HG03342 (cell line): ENCODE results near the gene CHSY3.
A peak's percentile ranks its signal among the peaks of the same experiment; 100 is the strongest.
"Not testable (repeated sequence)": the region's sequence is repeated elsewhere in the genome, so short reads cannot be mapped to it uniquely, and the experiment has no call there.

ENCODE experiments used
- ATAC-seq: cut with Tn5 transposase; IDR thresholded peaks from one replicate; pipeline ENCODE4 v1.9.1; 2021; ENCODE audit warnings: mild to moderate bottlenecking, moderate library complexity; ENCODE audit not compliant: unreplicated experiment

CHSY3 gene

GRCh38 chr5:130151239-130151638 lies 247.0 kb downstream of the CHSY3 start:
- ATAC-seq, result no peak

GRCh38 chr5:130155345-130156011 lies 251.2 kb downstream of the CHSY3 start:
- no peak for ATAC-seq

- ATAC-seq, result no peak
Measured at GRCh38 chr5:130158036-130158435, 253.8 kb downstream of the CHSY3 start.

GRCh38 chr5:130159968-130160367 lies 255.7 kb downstream of the CHSY3 start:
- ATAC-seq, result no peak

- no peak for ATAC-seq
Measured at GRCh38 chr5:130164966-130165365, 260.7 kb downstream of the CHSY3 start.

GRCh38 chr5:130166839-130167490 lies 262.7 kb downstream of the CHSY3 start:
- ATAC-seq, result no peak

- ATAC-seq, result no peak
Measured at GRCh38 chr5:130168211-130168610, 263.9 kb downstream of the CHSY3 start.

GRCh38 chr5:130171699-130172098 lies 267.4 kb downstream of the CHSY3 start:
- no peak for ATAC-seq

- ATAC-seq, result no peak
Measured at GRCh38 chr5:130183115-130183514, 278.9 kb downstream of the CHSY3 start.

GRCh38 chr5:130189961-130190360 lies 285.7 kb downstream of the CHSY3 start:
- ATAC-seq, result no peak

GRCh38 chr5:130198927-130199326 lies 294.7 kb downstream of the CHSY3 start:
- ATAC-seq, result peak; percentile 71

- ATAC-seq, result no peak
Measured at GRCh38 chr5:130206686-130207085, 302.4 kb downstream of the CHSY3 start.

- no peak for ATAC-seq
Measured at GRCh38 chr5:130213607-130214006, 309.3 kb downstream of the CHSY3 start.

GRCh38 chr5:130216286-130216685 lies 312.0 kb downstream of the CHSY3 start:
- ATAC-seq, result no peak

GRCh38 chr5:130222573-130222972 lies 318.3 kb downstream of the CHSY3 start:
- no peak for ATAC-seq

- not testable (repeated sequence) for ATAC-seq
Measured at GRCh38 chr5:130226556-130226955, 322.3 kb downstream of the CHSY3 start.

- no peak for ATAC-seq
Measured at GRCh38 chr5:130227699-130228098, 323.4 kb downstream of the CHSY3 start.

- ATAC-seq, result no peak
Measured at GRCh38 chr5:130231786-130232185, 327.5 kb downstream of the CHSY3 start.

GRCh38 chr5:130234816-130235215 lies 330.6 kb downstream of the CHSY3 start:
- no peak for ATAC-seq
